Measurements from ENCODE around the gene TNFAIP8L3. TPM values are rescaled to one million over a fixed set of nuclear protein-coding genes. Genes with fewer than 3 reads are reported as not detected.

The TNFAIP8L3 gene
- total and polyA plus RNA-seq, 4 donors, result 24.5 to 48.4 (median 27.2) TPM

DNA sequence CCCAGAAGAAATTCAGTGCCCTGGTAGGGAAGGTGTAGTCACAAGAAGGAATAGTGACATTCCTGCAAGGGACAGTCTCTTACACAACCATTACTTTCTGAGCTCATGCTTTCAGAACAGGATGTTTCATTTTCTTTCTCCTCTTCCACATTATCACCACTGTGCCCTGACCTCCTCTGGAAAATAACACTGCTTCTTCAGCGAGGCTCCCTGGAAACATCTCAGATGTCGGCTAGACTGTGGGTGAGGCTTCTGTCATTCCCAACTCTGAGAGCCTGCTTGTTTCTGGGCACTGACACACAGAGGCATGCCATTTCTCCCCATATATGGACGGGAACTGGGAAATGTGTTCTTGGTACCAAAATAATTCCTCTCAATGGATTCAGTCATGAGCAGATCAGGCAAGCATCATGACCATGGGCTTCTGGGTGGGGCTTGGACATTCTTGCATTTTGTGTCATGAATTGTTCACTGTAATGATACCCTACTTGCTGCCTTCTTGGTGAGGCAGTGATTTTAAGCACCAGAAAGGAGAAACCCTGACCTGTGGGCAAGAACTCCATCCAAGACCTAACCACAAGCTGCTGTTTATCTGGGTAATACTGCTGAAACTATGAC lies 14.3 kb upstream of the TNFAIP8L3 start:
- intact Hi-C loops (cut with DNase I), result no loop called here
- H3K4me3 ChIP-seq (ENCODE audit: low read length in 2 of 2), result no peak overlapping the region
- peaks cover 3 to 11% of the 10 kb centered on the region in 2 donors for H3K4me1 ChIP-seq (ENCODE audit: control insufficient read depth in 1 of 2, insufficient read depth in 2 of 2, low read length in 2 of 2)
- H3K36me3 ChIP-seq (ENCODE audit: control insufficient read depth in 1 of 2, insufficient read depth in 2 of 2, low read length in 1 of 2), result no peaks in the 10 kb centered on the region
- DNase-seq, result peak; percentile 74 to 77
- peak overlapping the region; percentile 96 to 100 for H3K27ac ChIP-seq (ENCODE audit: low read depth in 1 of 2, low read length in 2 of 2)
- H3K9me3 ChIP-seq (ENCODE audit: control insufficient read depth, low read length), result no peaks in the 10 kb centered on the region
- ATAC-seq (ENCODE audit: low FRiP score), result peak; percentile 75
- no peaks in the 10 kb centered on the region for H3K27me3 ChIP-seq (ENCODE audit: control insufficient read depth in 1 of 2, insufficient read depth in 2 of 2, low read length in 1 of 2)
- 2 to 5% methylated on average over 3 of the region's 3 CpGs for WGBS, 2 donors

DNA sequence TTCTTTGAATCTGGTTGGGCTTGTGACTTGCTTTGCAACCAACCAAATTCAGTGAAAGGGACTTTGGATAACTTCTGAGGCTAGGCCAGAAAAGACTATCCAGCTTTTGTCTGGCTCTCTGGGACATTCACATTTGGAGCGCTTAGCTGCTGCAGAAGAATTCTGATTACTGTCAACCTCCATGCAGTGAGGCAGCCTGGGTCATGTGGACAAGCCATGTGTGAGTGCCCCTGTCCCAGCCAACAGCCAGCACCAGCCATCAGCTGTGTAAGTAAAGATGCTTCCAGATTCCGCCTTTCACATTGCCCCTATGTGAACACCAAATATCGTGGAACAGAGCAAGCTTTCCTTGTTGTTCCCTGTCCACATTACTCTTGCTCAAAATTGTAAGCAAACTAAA lies 12.9 kb upstream of the TNFAIP8L3 start:
- Histone ChIP-seq H3K9me3 (ENCODE audit: control insufficient read depth, low read length) (no peaks in the 10 kb centered on the region), H3K36me3 (ENCODE audit: control insufficient read depth in 1 of 2, insufficient read depth in 2 of 2, low read length in 1 of 2) (no peaks in the 10 kb centered on the region), H3K4me3 (ENCODE audit: low read length in 2 of 2) (no peak overlapping the region), H3K4me1 (ENCODE audit: control insufficient read depth in 1 of 2, insufficient read depth in 2 of 2, low read length in 2 of 2) (peaks cover 3 to 11% of the 10 kb centered on the region in 2 donors), H3K27ac (ENCODE audit: low read depth in 1 of 2, low read length in 2 of 2) (no peak overlapping the region), H3K27me3 (ENCODE audit: control insufficient read depth in 1 of 2, insufficient read depth in 2 of 2, low read length in 1 of 2) (no peaks in the 10 kb centered on the region)
- ATAC-seq (ENCODE audit: low FRiP score) (no peak), DNase-seq (no peak)
- 91 to 92% methylated on average over 3 of the region's 3 CpGs for WGBS, 2 donors
- intact Hi-C loops (cut with DNase I), result no loop called here

DNA sequence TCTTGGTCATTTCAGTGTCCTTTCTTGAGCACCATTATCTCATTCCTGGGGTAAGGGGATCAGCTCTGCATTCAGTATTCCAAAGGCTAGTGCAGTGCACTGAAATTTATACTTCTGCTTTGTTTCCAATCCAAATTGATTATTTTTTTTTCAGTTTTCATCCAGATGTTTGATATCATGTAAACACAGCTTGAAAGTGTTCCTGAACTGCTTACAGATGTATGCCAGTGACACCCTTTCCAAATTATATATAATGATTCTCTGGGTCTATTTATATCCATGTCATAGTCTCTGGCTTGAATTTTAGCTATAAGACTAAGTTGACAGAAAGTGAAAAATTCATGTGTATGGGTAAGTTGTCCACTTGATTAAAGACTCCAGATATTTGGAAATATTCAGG lies 11.8 kb upstream of the TNFAIP8L3 start:
- intact Hi-C loops (cut with DNase I), result no loop called here
- no peaks in the 10 kb centered on the region for H3K9me3 ChIP-seq (ENCODE audit: control insufficient read depth, low read length)
- peaks cover 3 to 8% of the 10 kb centered on the region in 2 donors for H3K4me1 ChIP-seq (ENCODE audit: control insufficient read depth in 1 of 2, insufficient read depth in 2 of 2, low read length in 2 of 2)
- H3K27ac ChIP-seq (ENCODE audit: low read depth in 1 of 2, low read length in 2 of 2), result no peak overlapping the region
- ATAC-seq (ENCODE audit: low FRiP score), result no peak
- H3K36me3 ChIP-seq (ENCODE audit: control insufficient read depth in 1 of 2, insufficient read depth in 2 of 2, low read length in 1 of 2), result no peaks in the 10 kb centered on the region
- H3K27me3 ChIP-seq (ENCODE audit: control insufficient read depth in 1 of 2, insufficient read depth in 2 of 2, low read length in 1 of 2), result no peaks in the 10 kb centered on the region
- no peak overlapping the region for H3K4me3 ChIP-seq (ENCODE audit: low read length in 2 of 2)
- no peak for DNase-seq

DNA sequence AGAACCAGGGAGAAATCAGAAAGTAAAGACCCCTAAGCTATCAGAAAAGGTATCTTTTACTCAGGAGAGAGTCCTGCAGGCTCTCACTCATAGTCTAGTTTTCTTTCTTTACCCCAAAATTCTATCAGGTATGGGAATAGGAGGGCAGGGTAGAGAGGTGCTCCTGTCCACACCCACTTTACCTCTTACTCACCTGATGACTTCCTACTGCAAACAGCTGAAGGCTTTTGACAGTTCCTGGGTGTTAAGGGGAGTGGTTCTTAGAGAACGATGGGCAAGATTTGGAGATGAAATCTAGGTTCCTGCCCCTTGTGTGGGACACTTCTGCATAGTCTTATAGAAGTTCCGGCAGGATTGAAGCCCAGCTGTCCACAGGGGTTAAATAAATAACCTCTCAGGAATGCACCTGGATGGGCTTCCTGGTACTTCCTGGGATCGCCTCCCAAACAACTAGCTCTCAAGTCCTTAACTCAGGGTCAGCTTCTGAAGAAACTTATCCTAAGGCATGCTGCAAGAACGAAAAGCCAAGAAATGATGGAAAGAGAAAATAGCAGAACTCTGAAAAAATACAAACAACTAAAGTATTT lies 10.8 kb upstream of the TNFAIP8L3 start:
- Histone ChIP-seq H3K9me3 (ENCODE audit: control insufficient read depth, low read length) (no peaks in the 10 kb centered on the region), H3K27me3 (ENCODE audit: control insufficient read depth in 1 of 2, insufficient read depth in 2 of 2, low read length in 1 of 2) (no peaks in the 10 kb centered on the region), H3K36me3 (ENCODE audit: control insufficient read depth in 1 of 2, insufficient read depth in 2 of 2, low read length in 1 of 2) (no peaks in the 10 kb centered on the region), H3K27ac (ENCODE audit: low read depth in 1 of 2, low read length in 2 of 2) (no peak overlapping the region), H3K4me1 (ENCODE audit: control insufficient read depth in 1 of 2, insufficient read depth in 2 of 2, low read length in 2 of 2) (peaks cover 3 to 8% of the 10 kb centered on the region in 2 donors), H3K4me3 (ENCODE audit: low read length in 2 of 2) (no peak overlapping the region)
- no peak for DNase-seq
- intact Hi-C loops (cut with DNase I), result no loop called here
- ATAC-seq (ENCODE audit: low FRiP score), result no peak
- WGBS, 2 donors, result 81 to 85% methylated on average over 4 of the region's 4 CpGs

DNA sequence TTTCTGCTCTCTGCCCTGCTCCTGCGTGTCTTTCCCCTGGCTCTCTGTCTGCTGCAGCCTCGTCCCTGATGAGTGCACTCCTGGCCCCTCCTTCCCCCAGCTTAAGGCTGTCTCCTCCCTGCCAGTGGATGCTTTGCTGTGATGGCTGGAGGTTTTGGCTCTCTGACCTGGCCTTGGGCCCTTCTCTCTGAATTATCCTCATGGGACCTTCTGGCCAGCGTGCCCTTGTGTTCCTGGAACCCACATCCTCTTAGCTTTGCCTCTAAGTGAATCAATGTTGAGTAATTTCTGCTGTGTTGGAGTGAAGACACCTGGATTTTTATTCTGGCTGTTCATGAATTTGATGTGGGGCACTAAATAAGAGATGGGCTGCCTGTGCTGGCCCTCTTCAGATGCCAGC lies 9.8 kb upstream of the TNFAIP8L3 start:
- peak; percentile 83 to 87 for DNase-seq
- no peaks in the 10 kb centered on the region for H3K36me3 ChIP-seq (ENCODE audit: control insufficient read depth in 1 of 2, insufficient read depth in 2 of 2, low read length in 1 of 2)
- no peak overlapping the region for H3K4me3 ChIP-seq (ENCODE audit: low read length in 2 of 2)
- H3K4me1 ChIP-seq (ENCODE audit: control insufficient read depth in 1 of 2, insufficient read depth in 2 of 2, low read length in 2 of 2), result peaks cover 3 to 8% of the 10 kb centered on the region in 2 donors
- H3K9me3 ChIP-seq (ENCODE audit: control insufficient read depth, low read length), result no peaks in the 10 kb centered on the region
- 5 to 7% methylated on average over 3 of the region's 3 CpGs for WGBS, 2 donors
- H3K27ac ChIP-seq (ENCODE audit: low read depth in 1 of 2, low read length in 2 of 2), result peak overlapping the region; percentile 36 to 61
- intact Hi-C loops (cut with DNase I), result loop anchor here in 1 of 2 donors (5.0 kb wide), 1 partner anchor 127 kb away; no protein-coding TSS in a partner anchor
- H3K27me3 ChIP-seq (ENCODE audit: control insufficient read depth in 1 of 2, insufficient read depth in 2 of 2, low read length in 1 of 2), result no peaks in the 10 kb centered on the region
- peak; percentile 86 for ATAC-seq (ENCODE audit: low FRiP score)

DNA sequence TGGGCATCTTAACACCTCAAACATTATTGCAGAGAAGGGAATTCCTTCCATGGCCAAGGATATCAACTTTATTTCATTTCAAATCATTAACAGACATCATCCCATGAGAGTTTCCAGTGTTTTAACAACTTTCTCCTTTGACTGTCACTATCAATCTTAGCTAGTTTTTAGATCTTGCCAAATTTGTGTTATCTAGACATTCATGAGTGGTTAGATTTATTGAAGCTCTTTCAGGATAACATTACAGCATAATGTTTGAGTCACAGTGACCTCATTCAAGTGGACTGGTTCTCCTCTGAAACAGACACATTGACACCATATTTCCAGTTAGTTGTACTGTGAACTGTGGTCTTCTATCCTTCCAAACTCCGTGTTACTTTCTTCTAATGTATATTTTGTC lies 8.6 kb upstream of the TNFAIP8L3 start:
- no peak for DNase-seq
- Histone ChIP-seq H3K9me3 (ENCODE audit: control insufficient read depth, low read length) (no peaks in the 10 kb centered on the region), H3K27ac (ENCODE audit: low read depth in 1 of 2, low read length in 2 of 2) (peak overlapping the region in 1 of 2 donors; percentile 36), H3K4me3 (ENCODE audit: low read length in 2 of 2) (no peak overlapping the region), H3K36me3 (ENCODE audit: control insufficient read depth in 1 of 2, insufficient read depth in 2 of 2, low read length in 1 of 2) (no peaks in the 10 kb centered on the region), H3K4me1 (ENCODE audit: control insufficient read depth in 1 of 2, insufficient read depth in 2 of 2, low read length in 2 of 2) (peaks cover 0 to 8% of the 10 kb centered on the region in 2 donors), H3K27me3 (ENCODE audit: control insufficient read depth in 1 of 2, insufficient read depth in 2 of 2, low read length in 1 of 2) (no peaks in the 10 kb centered on the region)
- ATAC-seq (ENCODE audit: low FRiP score), result peak; percentile 67
- 24 to 30% methylated on average over 1 of the region's 1 CpG for WGBS, 2 donors
- intact Hi-C loops (cut with DNase I), result loop anchor here in 1 of 2 donors (5.0 kb wide), 1 partner anchor 126 kb away; no protein-coding TSS in a partner anchor

DNA sequence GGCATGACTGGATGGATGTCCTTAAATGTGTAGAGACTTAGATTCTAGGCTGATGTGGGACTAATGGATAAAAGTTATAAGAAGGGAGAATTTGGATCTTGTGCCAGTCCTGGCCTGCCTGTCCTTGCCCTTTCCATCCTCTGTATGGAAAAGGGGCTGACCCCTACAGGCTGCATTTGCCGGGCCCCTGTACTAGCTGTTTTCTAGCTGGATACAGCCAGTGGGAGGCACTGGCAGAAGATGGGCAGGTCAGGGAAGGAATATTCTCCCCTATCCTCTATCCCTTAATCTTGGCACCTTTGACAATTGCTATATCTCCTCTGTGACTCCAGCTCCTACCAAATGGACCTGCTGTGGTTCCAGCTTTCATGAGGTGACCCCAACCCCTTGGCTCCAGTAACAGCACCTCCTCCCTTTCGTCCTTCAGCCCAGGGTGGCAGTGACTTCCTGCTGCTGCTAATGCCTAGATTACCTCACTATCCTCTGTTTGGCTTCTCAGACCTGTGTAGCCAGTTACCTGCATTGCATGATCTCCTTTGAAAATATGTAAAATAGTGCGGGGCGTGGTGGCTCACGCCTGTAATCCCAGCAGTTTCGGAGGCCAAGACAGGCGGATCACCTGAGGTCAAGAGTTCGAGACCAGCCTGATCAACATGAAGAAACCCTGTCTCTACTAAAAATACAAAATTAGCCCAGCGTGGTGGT lies 6.2 kb upstream of the TNFAIP8L3 start:
- ATAC-seq (ENCODE audit: low FRiP score), result no peak
- 87 to 92% methylated on average over 9 of the region's 9 CpGs for WGBS, 2 donors
- Histone ChIP-seq H3K27ac (ENCODE audit: low read depth in 1 of 2, low read length in 2 of 2) (no peak overlapping the region), H3K9me3 (ENCODE audit: control insufficient read depth, low read length) (no peaks in the 10 kb centered on the region), H3K4me3 (ENCODE audit: low read length in 2 of 2) (no peak overlapping the region), H3K36me3 (ENCODE audit: control insufficient read depth in 1 of 2, insufficient read depth in 2 of 2, low read length in 1 of 2) (no peaks in the 10 kb centered on the region), H3K27me3 (ENCODE audit: control insufficient read depth in 1 of 2, insufficient read depth in 2 of 2, low read length in 1 of 2) (no peaks in the 10 kb centered on the region), H3K4me1 (ENCODE audit: control insufficient read depth in 1 of 2, insufficient read depth in 2 of 2, low read length in 2 of 2) (peaks cover 0 to 8% of the 10 kb centered on the region in 2 donors)
- no peak for DNase-seq
- intact Hi-C loops (cut with DNase I), result loop anchor here in 1 of 2 donors (5.0 kb wide), 1 partner anchor 124 kb away; no protein-coding TSS in a partner anchor

DNA sequence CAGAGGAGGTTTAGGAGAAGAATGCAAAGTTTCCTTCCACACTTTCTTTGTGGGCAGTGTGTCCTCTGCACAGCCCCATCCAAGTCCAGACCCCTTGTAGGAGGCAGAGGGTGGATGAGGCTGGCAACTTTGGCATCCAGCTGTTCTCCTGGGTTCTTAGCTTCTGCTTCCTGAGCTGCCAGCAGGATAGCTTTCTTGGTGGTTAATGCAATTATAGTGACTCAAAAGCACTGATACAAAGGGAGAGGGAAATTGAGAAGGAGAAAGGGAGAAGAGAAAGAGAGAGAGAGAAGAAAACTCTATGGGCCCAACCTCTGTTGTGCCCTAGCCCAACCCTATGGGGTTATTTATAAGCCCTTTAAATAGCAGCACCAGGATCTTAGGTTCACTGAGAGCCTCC lies 4.5 kb upstream of the TNFAIP8L3 start:
- no peak overlapping the region for H3K27ac ChIP-seq (ENCODE audit: low read depth in 1 of 2, low read length in 2 of 2)
- no peaks in the 10 kb centered on the region for H3K4me1 ChIP-seq (ENCODE audit: control insufficient read depth in 1 of 2, insufficient read depth in 2 of 2, low read length in 2 of 2)
- no peak for ATAC-seq (ENCODE audit: low FRiP score)
- intact Hi-C loops (cut with DNase I), result no loop called here
- H3K36me3 ChIP-seq (ENCODE audit: control insufficient read depth in 1 of 2, insufficient read depth in 2 of 2, low read length in 1 of 2), result no peaks in the 10 kb centered on the region
- H3K4me3 ChIP-seq (ENCODE audit: low read length in 2 of 2), result no peak overlapping the region
- H3K9me3 ChIP-seq (ENCODE audit: control insufficient read depth, low read length), result no peaks in the 10 kb centered on the region
- no peaks in the 10 kb centered on the region for H3K27me3 ChIP-seq (ENCODE audit: control insufficient read depth in 1 of 2, insufficient read depth in 2 of 2, low read length in 1 of 2)
- DNase-seq, result no peak

DNA sequence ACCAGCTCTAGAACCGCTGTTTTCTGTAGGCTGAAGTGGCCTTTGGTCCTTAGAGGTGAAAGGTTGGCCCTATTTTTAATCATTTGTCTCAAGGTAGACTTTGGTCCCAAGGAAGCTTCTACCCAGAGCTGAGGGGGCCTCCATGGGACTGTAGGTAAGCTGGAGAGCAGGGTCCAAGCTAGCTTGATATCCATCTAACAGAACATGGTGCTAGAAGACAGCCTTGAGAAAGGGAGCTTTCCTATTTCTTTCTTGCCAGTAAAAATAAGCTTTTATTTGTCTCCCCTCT lies 3.6 kb upstream of the TNFAIP8L3 start:
- ATAC-seq (ENCODE audit: low FRiP score), result no peak
- Histone ChIP-seq H3K4me3 (ENCODE audit: low read length in 2 of 2) (no peak overlapping the region), H3K9me3 (ENCODE audit: control insufficient read depth, low read length) (no peaks in the 10 kb centered on the region), H3K27ac (ENCODE audit: low read depth in 1 of 2, low read length in 2 of 2) (no peak overlapping the region), H3K27me3 (ENCODE audit: control insufficient read depth in 1 of 2, insufficient read depth in 2 of 2, low read length in 1 of 2) (no peaks in the 10 kb centered on the region), H3K36me3 (ENCODE audit: control insufficient read depth in 1 of 2, insufficient read depth in 2 of 2, low read length in 1 of 2) (no peaks in the 10 kb centered on the region), H3K4me1 (ENCODE audit: control insufficient read depth in 1 of 2, insufficient read depth in 2 of 2, low read length in 2 of 2) (no peaks in the 10 kb centered on the region)
- 93 to 100% methylated on average over 1 of the region's 1 CpG for WGBS, 2 donors
- no peak for DNase-seq
- intact Hi-C loops (cut with DNase I), result no loop called here
